ENCODE measurements around the gene TINAGL1. TPM values are rescaled to one million over a fixed set of nuclear protein-coding genes. Genes with fewer than 3 reads are reported as not detected.
A peak's percentile ranks its signal among the peaks of the same experiment; 100 is the strongest.

The TINAGL1 gene
- total and polyA plus RNA-seq, 10 of the 15 experiments (the other 5 are each of a cell fraction or from before 2014, with no cell fraction given) = 0.20 to 0.49 (median 0.23) TPM; not detected in 7

- TF ChIP-seq PKNOX1 (IDR thresholded peaks at IDR 0.05) (peak; percentile 39), MXI1 (IDR thresholded peaks at IDR 0.05; ENCODE audit: low read depth, low read length) (peak; percentile 40; the same call in 1 of the 2 replicates), HDGF (IDR thresholded peaks at IDR 0.05) (0 out of 2 replicates have a peak, but pooled peaks have one; percentile 31), ZBED1 (IDR thresholded peaks at IDR 0.05; ENCODE audit: borderline replicate concordance) (no peak; the same call in 1 of the 2 replicates), ZNF592 (IDR thresholded peaks at IDR 0.05) (peak; percentile 100), NBN (IDR thresholded peaks at IDR 0.05) (peak; percentile 88), SP1 (IDR thresholded peaks at IDR 0.05; ENCODE audit: low read depth, low read length) (peak; percentile 84), ATF2 (IDR thresholded peaks at IDR 0.05; ENCODE audit: low read length) (peak; percentile 97), ASH2L (IDR thresholded peaks at IDR 0.05; ENCODE audit: borderline replicate concordance, low read depth) (no peak), LARP7 (IDR thresholded peaks at IDR 0.05) (0 out of 2 replicates have a peak, but pooled peaks have one; percentile 24), SUZ12 (IDR thresholded peaks at IDR 0.05; ENCODE audit: unreplicated experiment) (no peak), TCF7 (IDR thresholded peaks at IDR 0.05; ENCODE audit: borderline replicate concordance) (0 out of 2 replicates have a peak, but pooled peaks have one; percentile 45), RFX5 (IDR thresholded peaks at IDR 0.05; ENCODE audit: low read depth, low read length) (no peak), EGR1 (IDR thresholded peaks at IDR 0.05; ENCODE audit: borderline replicate concordance in 1 of 2, low read depth in 2 of 2, low read length in 2 of 2) (peak in 1 of 2 experiments; percentile 39; a peak in 1 of 3 replicates), ZBTB4 (CRISPR knock-in tag; IDR thresholded peaks at IDR 0.05) (peak; percentile 98), DPF2 (IDR thresholded peaks at IDR 0.05) (peak; percentile 98), TAF1 (IDR thresholded peaks at IDR 0.05; ENCODE audit: borderline replicate concordance, low read depth, low read length) (no peak), POLR2AphosphoS5 (IDR thresholded peaks at IDR 0.05; ENCODE audit: low read length) (no peak), BRCA1 (IDR thresholded peaks at IDR 0.05; ENCODE audit: low read depth, low read length) (no peak), JUNB (IDR thresholded peaks at IDR 0.05) (peak; percentile 97), PAX5 (IDR thresholded peaks at IDR 0.05; ENCODE audit: borderline replicate concordance, low read depth, low read length) (peak; percentile 89), ZNF274 (IDR thresholded peaks at IDR 0.05; ENCODE audit: insufficient read depth, insufficient read length) (no peak)
These were observed 29.7 kb downstream of the TINAGL1 start (continued) for GRCh38 chr1:31605908-31606427.

Data from GM12878 (cell line).